DMS 273 (cell line): ENCODE results near the gene MACROD2.
A peak's percentile ranks its signal among the peaks of the same experiment; 100 is the strongest.

Experiments
- DNase-seq: peaks from one replicate; lab custom pipeline; 2025; ENCODE audit not compliant: unreplicated experiment; lab: John Stamatoyannopoulos, UW

The MACROD2 gene

GRCh38 chr20:15447549-15447948 is 1452.2 kb downstream of the MACROD2 start:
- no peak for DNase-seq

- DNase-seq: no peak
These were observed 1453.7 kb downstream of the MACROD2 start for GRCh38 chr20:15449061-15449460.

- no peak for DNase-seq
These were observed 1455.9 kb downstream of the MACROD2 start for GRCh38 chr20:15451241-15451640.

- DNase-seq: no peak
These were observed 1460.0 kb downstream of the MACROD2 start for GRCh38 chr20:15455279-15455678.

GRCh38 chr20:15461938-15462337 is 1466.6 kb downstream of the MACROD2 start:
- DNase-seq: no peak

- DNase-seq: peak; percentile 52
These were observed 1480.2 kb downstream of the MACROD2 start for GRCh38 chr20:15475483-15475882.

- DNase-seq: no peak
These were observed 1480.9 kb downstream of the MACROD2 start for GRCh38 chr20:15476186-15476585.

GRCh38 chr20:15476781-15477180 is 1481.5 kb downstream of the MACROD2 start:
- no peak for DNase-seq

- peak; percentile 3 for DNase-seq
These were observed 1487.2 kb downstream of the MACROD2 start for GRCh38 chr20:15482525-15482924.

GRCh38 chr20:15485519-15485918 is 1490.2 kb downstream of the MACROD2 start:
- DNase-seq: no peak

- DNase-seq: no peak
These were observed 1491.7 kb downstream of the MACROD2 start for GRCh38 chr20:15487030-15487429.

GRCh38 chr20:15487682-15488081 is 1492.4 kb downstream of the MACROD2 start:
- no peak for DNase-seq

- DNase-seq: peak; percentile 55
These were observed 1496.3 kb downstream of the MACROD2 start for GRCh38 chr20:15491575-15491974.

- no peak for DNase-seq
These were observed 1499.5 kb downstream of the MACROD2 start for GRCh38 chr20:15494851-15495250.

- DNase-seq: no peak
These were observed 1501.3 kb downstream of the MACROD2 start for GRCh38 chr20:15496501-15497039.

- DNase-seq: no peak
These were observed 1503.6 kb downstream of the MACROD2 start for GRCh38 chr20:15498926-15499325.

- DNase-seq: no peak
These were observed 1511.0 kb downstream of the MACROD2 start for GRCh38 chr20:15506311-15506710.

- DNase-seq: no peak
These were observed 1511.8 kb downstream of the MACROD2 start for GRCh38 chr20:15507151-15507550.

GRCh38 chr20:15511551-15511950 is 1516.2 kb downstream of the MACROD2 start:
- DNase-seq: no peak

- no peak for DNase-seq
These were observed 1517.6 kb downstream of the MACROD2 start for GRCh38 chr20:15512916-15513315.

GRCh38 chr20:15515691-15516090 is 1520.4 kb downstream of the MACROD2 start:
- peak; percentile 57 for DNase-seq

GRCh38 chr20:15520930-15521524 is 1525.7 kb downstream of the MACROD2 start:
- DNase-seq: no peak

GRCh38 chr20:15523400-15523799 is 1528.1 kb downstream of the MACROD2 start:
- DNase-seq: no peak
